Common myeloid progenitor, CD34-positive (primary cell): ENCODE measurements around the gene PTPA.

ENCODE experiments used
- CTCF ChIA-PET: fragments of 350-600 bp; sonication (Branson Sonifier 250); formaldehyde crosslinking; loops from one replicate; lab custom pipeline; 2021; ENCODE audit warnings: antibody characterized with exemption; lab: Charles Lee
- POLR2A ChIA-PET: fragments of 350-600 bp; sonication (Branson Sonifier 250); formaldehyde crosslinking; loops from one replicate; lab custom pipeline; 2021; ENCODE audit warnings: antibody characterized with exemption; lab: Charles Lee
- DNase-seq, 3 donors: peaks; one replicate each; pipeline versions ENCODE4 v3.0.0 to v3.0.0-alpha.2; 2013
- H3K27ac ChIP-seq, 2 experiments: 1 replicate in 1 of 2; 2 replicates in 1 of 2; pipeline ENCODE4 v1.7.0; 2013; ENCODE audit warnings: inconsistent platforms in 2 of 2, low read length in 2 of 2, mild to moderate bottlenecking in 2 of 2, low read depth in 1 of 2, moderate library complexity in 1 of 2; ENCODE audit not compliant: severe bottlenecking in 2 of 2, insufficient read depth in 1 of 2, poor library complexity in 1 of 2
- H3K27me3 ChIP-seq, 5 experiments: replicated peaks in 2 of 5; 1 replicate in 3 of 5; 2 replicates in 2 of 5; pipeline versions ENCODE4 v1.6.1 to v1.7.0; 2013; ENCODE audit warnings: low read length in 4 of 5, mild to moderate bottlenecking in 2 of 5, moderate library complexity in 2 of 5, inconsistent platforms in 1 of 5; ENCODE audit not compliant: insufficient read depth in 5 of 5, control insufficient read depth in 4 of 5
- H3K36me3 ChIP-seq, 4 experiments: 1 replicate in 2 of 4; 2 replicates in 2 of 4; pipeline versions ENCODE4 v1.6.1 to v1.7.0; 2013; ENCODE audit warnings: low read length in 3 of 4, control low read depth in 1 of 4, mild to moderate bottlenecking in 1 of 4; ENCODE audit not compliant: control insufficient read depth in 4 of 4, insufficient read depth in 4 of 4
- H3K4me1 ChIP-seq, 4 experiments: 1 replicate in 3 of 4; 2 replicates in 1 of 4; pipeline versions ENCODE4 v1.6.1 to v1.7.1; 2013; ENCODE audit warnings: low read length in 3 of 4, mild to moderate bottlenecking in 3 of 4, control low read depth in 1 of 4, inconsistent platforms in 1 of 4, moderate library complexity in 1 of 4; ENCODE audit not compliant: control insufficient read depth in 4 of 4, insufficient read depth in 4 of 4; ENCODE audit errors: control extremely low read depth in 1 of 4
- H3K4me3 ChIP-seq, 7 experiments: 1 replicate in 4 of 7; 2 replicates in 3 of 7; pipeline versions ENCODE4 v1.5.1 to v1.7.0; 2013; ENCODE audit warnings: mild to moderate bottlenecking in 7 of 7, low read length in 6 of 7, moderate library complexity in 6 of 7, inconsistent platforms in 2 of 7, low read depth in 2 of 7, control low read depth in 1 of 7; ENCODE audit not compliant: insufficient read depth in 4 of 7, control insufficient read depth in 1 of 7; ENCODE audit errors: extremely low read depth in 1 of 7
- H3K9me3 ChIP-seq, 5 experiments: 1 replicate in 4 of 5; 2 replicates in 1 of 5; pipeline versions ENCODE4 v1.6.1 to v1.7.1; 2013; ENCODE audit warnings: low read length in 4 of 5, mild to moderate bottlenecking in 2 of 5, inconsistent platforms in 1 of 5, low read depth in 1 of 5, moderate library complexity in 1 of 5; ENCODE audit not compliant: control insufficient read depth in 4 of 5, insufficient read depth in 2 of 5; ENCODE audit errors: control extremely low read depth in 1 of 5
- WGBS: methylation state at CpG from one replicate; pipeline ENCODE4 v1.1.5; 2013; ENCODE audit not compliant: insufficient coverage; 5-methylcytosine and 5-hydroxymethylcytosine counted together

Gene PTPA

GRCh38 chr9:129174102-129174723 is 63.0 kb downstream of the PTPA start:
- H3K27me3 ChIP-seq, result no peaks in the 10 kb centered on the region
- POLR2A ChIA-PET, result interaction anchor here (0.8 to 2.0 kb wide), 5 partner anchors 32 to 450 kb away, joined by 3 to 9 read pairs (median 4); no protein-coding TSS in a partner anchor
- peak overlapping the region in 1 of 2 experiments; percentile 81 for H3K27ac ChIP-seq
- peak; percentile 74 to 82 (median 80) for DNase-seq
- H3K4me1 ChIP-seq, result peaks cover 2 to 61% (median 45%) of the 10 kb centered on the region in 4 experiments
- CTCF ChIA-PET, result interaction anchor here (0.6 to 8.0 kb wide), 19 partner anchors 9 to 450 kb away, joined by 3 to 46 read pairs (median 5); partner anchors contain the start of genes C9orf50 and NTMT1
- 1% methylated on average over 34 of the region's 55 CpGs for WGBS
- H3K36me3 ChIP-seq, result no peaks in the 10 kb centered on the region
- H3K4me3 ChIP-seq, result peak overlapping the region; percentile 61 to 89 (median 78)
- H3K9me3 ChIP-seq, result no peaks in the 10 kb centered on the region

GRCh38 chr9:129174724-129175514 is 63.7 kb downstream of the PTPA start:
- peaks cover 2 to 61% (median 44%) of the 10 kb centered on the region in 4 experiments for H3K4me1 ChIP-seq
- DNase-seq, result peak in 2 of 3 donors; percentile 59 to 66
- POLR2A ChIA-PET, result interaction anchor here (0.8 to 2.0 kb wide), 4 partner anchors 32 to 450 kb away, joined by 3 to 9 read pairs (median 4); no protein-coding TSS in a partner anchor
- H3K27me3 ChIP-seq, result peaks cover 0 to 1% (median 0%) of the 10 kb centered on the region in 5 experiments
- H3K4me3 ChIP-seq, result peak overlapping the region; percentile 61 to 89 (median 78)
- no peaks in the 10 kb centered on the region for H3K36me3 ChIP-seq
- 0% methylated on average over 19 of the region's 53 CpGs for WGBS
- peak overlapping the region in 1 of 2 experiments; percentile 81 for H3K27ac ChIP-seq
- H3K9me3 ChIP-seq, result no peaks in the 10 kb centered on the region
- CTCF ChIA-PET, result interaction anchor here (0.6 to 8.0 kb wide), 17 partner anchors 9 to 450 kb away, joined by 3 to 46 read pairs (median 6); partner anchors contain the start of genes C9orf50 and NTMT1

- H3K36me3 ChIP-seq, result no peaks in the 10 kb centered on the region
- WGBS, result 0% methylated on average over 4 of the region's 10 CpGs
- no peak for DNase-seq
- peaks cover 0 to 2% (median 0%) of the 10 kb centered on the region in 5 experiments for H3K27me3 ChIP-seq
- H3K9me3 ChIP-seq, result no peaks in the 10 kb centered on the region
- CTCF ChIA-PET, result interaction anchor here (1.9 to 8.0 kb wide), 4 partner anchors 33 to 446 kb away, joined by 5 to 46 read pairs (median 8); partner anchors contain the start of gene C9orf50
- peak overlapping the region in 1 of 2 experiments; percentile 81 for H3K27ac ChIP-seq
- H3K4me1 ChIP-seq, result peaks cover 0 to 55% (median 39%) of the 10 kb centered on the region in 4 experiments
- peak overlapping the region; percentile 61 to 89 (median 78) for H3K4me3 ChIP-seq
- POLR2A ChIA-PET, result interaction anchor here (2.0 kb wide), 2 partner anchors 208 to 449 kb away, joined by 4 to 9 read pairs; no protein-coding TSS in a partner anchor
Measured at GRCh38 chr9:129175515-129175824, 64.3 kb downstream of the PTPA start.

- H3K9me3 ChIP-seq, result no peaks in the 10 kb centered on the region
- H3K27me3 ChIP-seq, result peaks cover 0 to 2% (median 0%) of the 10 kb centered on the region in 5 experiments
- ChIA-PET POLR2A (no interaction called here), CTCF (interaction anchor here (0.5 to 8.0 kb wide), 3 partner anchors 34 to 358 kb away, joined by 3 to 46 read pairs (median 3); no protein-coding TSS in a partner anchor)
- H3K4me1 ChIP-seq, result peaks cover 0 to 49% (median 35%) of the 10 kb centered on the region in 4 experiments
- no peaks in the 10 kb centered on the region for H3K36me3 ChIP-seq
- DNase-seq, result peak; percentile 81 to 93 (median 91)
- WGBS, result 0% methylated on average over 22 of the region's 47 CpGs
- peak overlapping the region; percentile 46 to 81 for H3K27ac ChIP-seq
- H3K4me3 ChIP-seq, result peak overlapping the region; percentile 50 to 89 (median 78)
Measured at GRCh38 chr9:129175825-129176633, 64.8 kb downstream of the PTPA start.

GRCh38 chr9:129176701-129177442 is 65.7 kb downstream of the PTPA start:
- Histone ChIP-seq H3K4me1 (peaks cover 0 to 47% (median 35%) of the 10 kb centered on the region in 4 experiments), H3K9me3 (no peaks in the 10 kb centered on the region), H3K27me3 (peaks cover 0 to 2% (median 0%) of the 10 kb centered on the region in 5 experiments), H3K27ac (peak overlapping the region in 1 of 2 experiments; percentile 81), H3K36me3 (no peaks in the 10 kb centered on the region), H3K4me3 (peak overlapping the region; percentile 61 to 89 (median 78))
- under 1% methylated on average over 62 of the region's 80 CpGs for WGBS
- peak in 1 of 3 donors; percentile 26 for DNase-seq
- ChIA-PET CTCF (interaction anchor here (0.7 to 2.0 kb wide), 9 partner anchors 9 to 359 kb away, joined by 3 to 7 read pairs (median 4); no protein-coding TSS in a partner anchor), POLR2A (interaction anchor here (0.7 to 1.7 kb wide), 11 partner anchors 10 to 432 kb away, joined by 3 to 8 read pairs (median 5); no protein-coding TSS in a partner anchor)
